DMS 273 (cell line): ENCODE data around the gene DROSHA.

Experiments
- DNase-seq: peaks from one replicate; lab custom pipeline; 2025; ENCODE audit not compliant: unreplicated experiment; lab: John Stamatoyannopoulos, UW

The DROSHA gene

DNA sequence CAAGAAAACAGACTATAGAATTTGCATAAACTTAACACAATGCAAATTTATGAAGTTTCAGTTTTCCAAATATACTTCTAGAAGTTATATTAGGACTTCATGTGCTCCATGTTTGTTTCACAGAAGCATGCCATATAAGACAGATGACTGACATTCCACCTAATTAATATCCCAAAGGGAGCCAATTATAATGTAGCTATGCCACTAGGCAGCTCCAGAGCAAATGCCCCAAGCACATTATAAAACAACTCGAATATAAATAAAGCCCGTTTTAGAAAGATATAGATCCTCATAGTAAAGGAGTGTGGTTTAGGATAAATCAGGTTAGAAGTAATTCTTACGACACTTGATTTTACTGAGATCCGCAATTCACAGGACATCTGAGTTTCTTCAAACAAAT is 8.9 kb downstream of the DROSHA start:
- no peak for DNase-seq

DNA sequence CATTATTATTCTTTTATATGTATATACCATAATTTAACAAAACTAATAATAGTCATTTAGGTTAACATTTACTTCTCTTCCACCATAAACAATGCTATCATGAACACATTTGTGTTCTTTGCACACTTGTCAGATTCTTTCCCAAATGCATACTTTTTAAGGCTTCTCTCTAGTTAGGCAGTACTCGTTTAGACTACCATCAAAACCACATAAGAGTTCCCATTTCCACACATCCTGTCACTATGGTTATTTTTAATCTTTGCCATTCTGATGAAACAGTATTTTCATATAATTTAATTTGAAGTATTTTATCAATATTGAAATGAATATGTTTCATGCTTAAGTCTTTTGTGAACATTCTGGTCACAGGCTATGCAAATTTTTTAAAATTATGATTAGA is 15.1 kb downstream of the DROSHA start:
- no peak for DNase-seq

DNA sequence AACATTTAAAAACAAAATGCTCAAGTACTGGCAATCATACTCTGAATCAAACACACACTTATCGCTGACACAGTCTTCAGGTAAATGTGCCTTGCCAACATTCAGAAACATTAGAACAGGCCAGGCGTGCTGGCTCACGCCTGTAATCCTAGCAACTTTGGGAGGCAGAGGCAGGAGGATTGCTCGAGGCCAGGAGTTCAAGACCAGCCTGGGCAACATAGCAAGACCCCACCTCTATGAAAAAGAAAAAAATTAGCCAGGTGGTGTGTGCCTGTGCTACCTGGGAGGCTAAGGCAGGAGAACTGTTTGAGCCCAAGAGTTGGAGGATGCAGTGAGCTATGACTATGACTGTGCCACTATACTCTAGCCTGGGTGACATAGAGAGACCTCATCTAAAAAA is 20.6 kb downstream of the DROSHA start:
- DNase-seq, result no peak

DNA sequence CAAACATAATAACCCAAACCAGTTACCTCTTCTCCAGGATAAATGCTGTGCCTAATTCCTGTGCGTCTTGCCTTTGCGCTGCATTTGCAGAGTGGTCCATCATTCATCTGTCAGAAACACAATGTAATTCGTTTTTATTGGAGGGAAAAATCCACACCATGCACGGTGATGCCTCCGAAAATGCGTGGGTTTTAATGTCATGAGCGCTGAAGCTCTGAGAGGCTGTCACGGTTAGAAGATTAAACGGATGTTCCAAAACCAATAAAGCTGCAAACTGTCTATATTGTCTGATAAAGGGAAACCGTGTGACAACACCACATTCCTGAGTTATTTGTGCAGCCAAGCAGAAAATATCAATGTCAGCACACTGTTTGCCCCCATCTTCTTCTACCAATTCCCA is 27.4 kb downstream of the DROSHA start:
- no peak for DNase-seq

DNA sequence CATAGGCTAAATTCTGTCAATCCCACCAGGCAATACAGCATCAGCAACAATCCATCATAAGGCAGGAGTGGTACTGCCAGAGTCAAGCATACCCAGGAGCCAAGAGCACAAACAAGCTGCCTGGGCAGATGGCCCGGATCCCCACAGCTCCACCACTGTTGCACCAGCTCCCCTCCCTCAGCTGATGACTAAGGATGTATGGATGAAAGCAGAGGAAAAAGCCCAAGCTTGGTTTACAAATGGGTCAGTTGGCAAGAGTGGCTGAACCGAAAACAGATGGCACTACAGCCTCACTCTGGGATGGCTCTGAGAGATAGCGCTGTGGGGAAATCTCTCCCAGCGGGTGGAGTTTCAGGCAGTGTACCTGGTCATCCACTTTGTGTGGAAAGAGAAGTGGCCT is 29.4 kb downstream of the DROSHA start:
- DNase-seq, result peak; percentile 63

DNA sequence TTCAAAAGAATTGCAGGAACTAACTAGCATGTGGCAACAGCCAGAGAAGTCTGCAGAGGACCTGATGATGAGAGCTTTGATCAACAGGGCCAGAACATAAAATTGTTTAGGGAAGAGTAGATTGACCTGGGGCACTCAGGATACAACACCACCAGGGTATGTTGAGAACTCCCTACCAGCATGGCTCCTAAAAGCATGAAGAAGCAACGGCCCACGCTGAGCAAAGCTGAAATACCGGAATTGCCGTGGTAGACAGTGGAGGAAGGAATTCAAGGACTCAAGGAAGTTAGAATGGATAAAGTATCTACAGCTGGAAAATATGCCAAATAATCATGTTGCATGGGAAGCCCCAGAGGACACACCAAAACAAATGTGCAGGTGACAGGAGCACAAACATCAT is 31.6 kb downstream of the DROSHA start:
- no peak for DNase-seq

DNA sequence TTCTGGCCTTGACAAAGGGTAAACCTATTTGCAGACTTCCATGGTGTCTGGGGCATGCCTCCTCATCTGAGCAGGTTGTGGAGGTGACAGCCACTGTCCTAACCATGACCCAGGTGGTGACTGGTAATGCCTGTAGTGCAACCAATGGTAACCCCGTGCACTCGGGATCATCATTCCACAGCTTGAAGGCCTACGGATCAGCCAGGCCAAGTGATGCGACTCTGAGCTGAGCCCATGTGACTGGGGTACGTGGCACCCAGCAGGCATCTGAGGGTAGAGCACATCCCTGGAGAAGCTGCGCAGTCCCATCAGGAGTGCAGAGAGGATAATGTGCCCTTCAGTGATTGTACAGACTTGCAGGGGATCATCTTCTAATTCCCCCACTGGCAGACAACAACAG is 35.0 kb downstream of the DROSHA start:
- DNase-seq, result no peak

DNA sequence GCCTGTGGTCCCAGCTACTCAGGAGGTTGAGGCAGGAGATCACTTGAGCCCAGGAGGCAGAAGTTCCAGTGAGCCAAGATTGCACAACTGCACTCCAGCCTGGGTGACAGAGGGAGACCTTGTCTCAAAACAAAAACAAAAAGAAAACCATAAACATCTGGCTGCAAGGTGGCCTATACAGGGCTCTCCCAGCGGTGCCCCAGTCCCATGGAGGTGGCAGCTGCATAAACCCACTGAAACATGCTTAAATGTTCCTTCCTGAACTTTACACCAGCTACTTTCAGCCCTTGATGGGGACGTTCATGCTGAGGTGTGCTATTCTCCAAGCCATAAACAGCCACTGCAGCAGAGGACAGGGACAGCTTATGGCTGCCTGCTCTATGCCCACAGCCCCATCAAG is 35.6 kb downstream of the DROSHA start:
- DNase-seq, result no peak

DNA sequence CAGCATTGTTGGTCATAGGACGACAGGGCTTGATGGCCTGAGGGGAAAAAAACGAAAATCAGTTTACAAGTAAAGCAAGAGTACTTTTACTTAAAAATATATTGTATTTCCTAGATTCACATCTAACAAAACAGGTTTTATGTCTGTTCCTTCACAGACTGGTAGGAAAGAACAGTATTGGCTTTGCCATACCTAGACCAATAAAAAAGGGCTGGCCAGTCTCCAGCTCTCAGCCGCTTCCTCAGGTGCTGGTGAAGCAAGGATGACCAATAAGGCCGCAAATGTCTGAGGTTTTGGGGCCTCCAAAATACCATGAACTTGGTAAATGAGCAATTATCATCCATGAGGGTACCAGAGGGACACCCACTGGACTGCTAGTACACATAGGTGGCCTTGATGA is 36.6 kb downstream of the DROSHA start:
- no peak for DNase-seq

DNA sequence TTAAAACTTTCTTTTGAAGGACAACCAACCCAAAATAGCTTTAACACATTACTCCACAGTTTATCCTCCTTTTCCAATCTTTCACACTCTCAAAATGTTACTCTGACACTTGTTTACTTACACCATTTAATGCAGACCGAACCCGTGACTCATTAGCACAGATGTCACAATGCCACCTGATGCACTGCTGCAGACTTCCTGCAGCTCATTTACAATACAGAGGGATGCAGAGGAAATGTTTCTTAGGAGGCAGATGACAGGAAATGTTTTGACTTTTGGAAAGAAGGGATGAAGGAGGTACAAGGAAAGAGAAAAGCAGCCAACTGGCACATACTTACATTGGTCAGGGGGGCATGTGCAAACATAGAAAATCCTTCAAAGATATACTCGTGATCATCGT is 39.0 kb downstream of the DROSHA start:
- peak; percentile 18 for DNase-seq

DNA sequence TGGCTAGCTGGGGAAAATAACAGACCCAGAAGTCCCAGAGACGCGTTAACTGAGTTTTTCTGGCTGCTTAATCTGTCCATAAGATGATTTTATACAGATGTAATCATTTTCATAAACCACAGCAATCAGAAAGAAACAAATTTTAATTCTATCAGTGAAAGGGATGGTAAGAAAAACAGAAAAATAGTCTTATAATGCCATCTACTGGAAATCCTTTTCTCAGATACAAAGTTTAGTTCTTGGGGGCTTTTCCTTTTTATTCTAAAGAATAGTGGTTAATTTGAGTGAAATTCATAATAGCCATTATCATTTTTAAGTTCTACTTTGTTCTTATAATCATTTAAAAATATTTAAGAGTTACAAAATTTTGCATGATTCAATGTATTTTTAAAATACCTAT is 44.4 kb downstream of the DROSHA start:
- DNase-seq, result no peak

DNA sequence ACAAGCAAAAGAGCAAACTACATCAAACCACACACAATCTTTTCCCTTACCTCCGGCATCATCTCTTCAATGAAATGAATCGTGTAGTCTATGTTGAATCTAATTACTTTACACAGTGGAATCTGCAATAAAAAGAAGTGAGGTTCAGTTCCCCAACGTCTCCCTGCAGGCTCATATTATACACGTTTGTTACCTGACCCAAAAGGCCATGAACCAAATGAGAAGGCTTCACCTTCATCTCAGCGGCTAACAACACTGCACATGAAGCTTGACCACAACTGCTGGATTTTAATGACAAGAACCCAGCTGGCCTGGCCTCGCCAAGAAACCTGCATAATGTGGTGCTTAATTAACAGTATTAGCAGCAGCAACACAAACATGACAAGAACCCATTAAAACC is 45.5 kb downstream of the DROSHA start:
- no peak for DNase-seq

DNA sequence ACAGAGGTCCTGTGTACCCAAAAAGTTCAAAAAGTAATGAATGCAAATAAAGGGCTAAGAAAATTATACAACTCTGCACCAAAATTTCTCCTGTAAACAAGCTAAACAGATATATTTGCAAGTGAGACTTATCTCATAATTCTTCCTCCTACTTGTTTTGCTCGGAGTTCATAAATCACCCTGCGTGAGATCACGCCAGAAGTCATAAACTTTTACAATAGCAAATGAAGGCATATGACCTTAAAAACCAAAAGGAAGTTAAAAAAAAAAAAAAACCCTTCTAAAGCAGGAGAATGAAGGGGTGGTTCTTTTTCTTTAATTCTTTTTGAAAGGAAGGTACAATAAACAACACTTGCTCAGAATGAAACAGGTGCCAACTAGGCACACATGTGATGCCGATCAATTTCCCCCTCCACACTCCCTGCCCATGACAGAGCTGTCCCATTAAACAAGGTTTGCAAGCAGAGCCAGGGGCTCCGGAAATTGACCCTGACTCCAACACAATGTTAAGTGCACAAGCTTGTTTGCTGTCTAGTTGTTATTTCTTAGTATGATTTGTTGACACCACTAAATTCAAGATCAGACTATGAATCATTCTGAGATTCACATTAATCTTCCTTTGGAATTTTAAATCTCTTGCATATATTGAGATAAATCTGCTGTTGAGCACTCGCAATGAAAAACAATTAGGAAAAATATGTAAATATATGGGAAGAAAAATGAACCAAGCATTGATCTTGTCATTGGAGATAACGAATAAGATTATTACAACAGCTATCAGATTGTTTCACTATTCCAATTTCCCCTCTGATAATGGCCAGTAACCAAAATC is 46.3 kb downstream of the DROSHA start:
- DNase-seq, result no peak

DNA sequence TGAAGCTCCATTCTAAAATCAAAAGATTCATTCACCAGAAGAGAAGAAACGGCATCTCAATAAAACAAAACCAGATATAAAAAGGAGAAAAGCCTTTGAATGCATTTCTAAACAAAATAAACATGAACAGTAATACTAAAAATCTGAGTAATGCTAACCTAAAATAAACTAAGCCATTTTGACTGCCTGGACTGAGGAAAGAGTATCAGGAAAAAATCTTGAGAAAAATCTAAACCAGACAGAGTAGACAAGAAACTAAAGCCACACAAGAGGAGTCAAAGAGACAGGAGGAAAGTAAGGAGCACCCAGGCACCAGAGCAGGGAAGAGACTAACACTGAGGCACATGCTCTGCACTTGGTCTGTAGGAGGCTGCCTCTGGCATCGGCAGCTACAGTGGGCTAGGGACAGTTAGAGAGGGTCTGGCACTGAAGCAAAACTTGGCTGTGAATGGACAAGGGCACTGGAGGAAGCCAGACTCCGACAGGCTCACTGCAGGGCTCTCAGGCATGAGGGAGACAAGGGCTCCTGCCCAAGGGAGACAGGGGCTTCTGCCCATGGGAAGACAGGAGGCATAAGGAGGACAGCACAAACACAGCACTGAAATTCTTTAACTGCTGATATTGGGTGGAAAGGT is 50.2 kb downstream of the DROSHA start:
- no peak for DNase-seq

DNA sequence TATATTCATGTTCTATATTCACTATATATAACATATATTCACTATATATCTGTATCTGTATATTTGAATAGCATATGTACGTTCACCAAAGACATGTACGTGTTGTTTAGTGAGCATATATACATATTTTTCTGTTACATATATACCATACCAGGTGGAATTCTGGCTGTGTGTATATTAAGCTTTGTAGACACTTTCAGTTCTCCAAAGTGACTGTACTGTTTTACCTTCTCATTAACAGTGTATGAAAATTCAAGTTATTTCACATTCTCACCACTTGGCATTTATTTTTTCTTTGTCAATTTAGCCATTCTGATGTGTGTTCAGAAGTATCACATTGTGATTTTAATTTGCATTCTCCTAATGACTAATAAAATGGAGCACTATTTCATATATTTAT is 52.2 kb downstream of the DROSHA start:
- DNase-seq, result no peak

DNA sequence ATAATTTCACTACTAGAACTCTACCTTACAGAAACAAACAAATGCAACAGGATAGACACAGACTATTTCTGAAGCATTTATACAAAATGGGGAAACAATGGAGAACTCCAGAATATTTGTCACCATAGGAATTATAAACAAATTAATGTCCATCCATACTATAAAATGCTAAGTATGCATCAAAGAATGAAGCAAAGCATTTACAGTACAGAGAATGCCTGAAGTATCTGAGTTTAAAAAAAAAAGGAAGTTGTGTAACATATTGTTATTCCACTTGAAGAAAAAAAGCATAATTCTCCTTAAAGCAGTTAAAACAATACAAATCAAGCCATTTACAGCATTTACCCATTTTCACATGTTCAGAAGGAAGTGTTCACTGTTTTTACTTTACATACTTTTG is 53.0 kb downstream of the DROSHA start:
- no peak for DNase-seq

DNA sequence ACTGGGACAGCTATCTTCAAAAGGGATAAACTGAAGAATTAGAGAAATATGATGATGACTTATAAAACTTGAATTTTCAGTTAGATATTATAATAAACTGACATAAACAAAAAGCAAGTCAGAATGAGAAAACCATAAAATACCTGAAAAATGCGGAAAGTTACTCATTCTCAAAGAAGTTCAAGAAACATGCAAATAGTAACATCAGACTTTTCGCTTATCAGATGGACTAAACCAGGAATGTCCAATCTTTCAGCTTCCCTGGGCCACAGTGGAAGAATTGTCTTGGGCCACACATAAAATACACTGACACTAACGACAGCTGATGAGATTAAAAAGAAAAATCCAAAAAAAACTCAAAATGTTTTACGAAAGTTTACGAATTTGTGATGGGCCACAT is 53.9 kb downstream of the DROSHA start:
- no peak for DNase-seq

DNA sequence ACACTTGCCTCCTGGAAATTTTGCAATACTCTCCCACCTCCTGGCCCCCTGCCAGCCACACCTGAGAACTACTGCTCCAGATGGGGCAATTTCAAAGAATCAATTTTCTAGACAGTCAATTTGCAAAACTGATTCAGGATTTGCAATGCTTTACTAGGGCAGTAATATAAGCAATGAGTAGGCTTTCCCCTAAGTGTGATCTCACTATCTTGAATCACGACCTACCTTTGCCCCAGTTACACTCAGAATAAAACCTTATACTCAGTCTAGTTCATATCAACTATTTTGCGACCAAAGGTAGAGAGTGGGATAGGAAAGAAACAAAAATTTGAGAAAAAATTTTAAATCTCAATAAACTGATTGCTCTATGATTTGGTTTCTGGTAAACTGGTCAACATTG is 54.4 kb downstream of the DROSHA start:
- DNase-seq, result no peak

DNA sequence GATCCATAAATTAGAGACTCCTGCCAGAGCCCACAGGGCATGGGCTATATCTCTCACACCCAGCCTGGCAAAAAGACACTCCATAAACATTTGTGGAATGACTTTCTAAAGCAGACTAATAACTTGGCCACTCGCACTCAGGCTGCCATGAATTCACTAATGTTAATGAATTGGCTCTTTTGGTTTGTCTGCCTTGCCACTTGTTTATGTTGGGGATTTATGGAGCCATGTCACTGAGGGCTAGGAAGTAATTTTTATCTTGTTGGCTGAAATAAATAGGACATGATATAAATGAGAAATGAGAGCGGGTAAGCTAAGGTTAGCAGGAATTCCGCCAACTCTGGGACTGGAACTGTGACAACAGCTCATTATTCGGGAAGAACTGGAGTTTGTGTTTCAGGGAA is 55.2 kb downstream of the DROSHA start:
- no peak for DNase-seq

DNA sequence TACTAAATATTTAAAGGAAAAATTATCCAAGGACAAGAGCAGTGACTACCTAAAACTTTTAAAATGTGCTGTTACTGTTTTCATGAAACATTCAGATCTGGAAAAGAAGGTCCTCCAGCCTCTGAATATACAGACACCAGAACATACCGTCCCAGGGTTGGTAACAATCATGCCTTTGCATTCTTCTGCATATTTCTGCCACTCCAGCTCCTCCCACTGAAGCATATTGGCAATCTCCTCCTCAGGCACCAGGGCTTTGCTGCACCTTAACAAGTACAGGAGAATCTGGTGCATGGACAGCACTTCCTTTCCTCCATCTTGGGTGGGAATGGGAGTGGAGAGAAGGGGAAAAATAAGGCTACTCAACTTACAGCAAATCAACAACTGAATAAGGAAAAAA is 60.0 kb downstream of the DROSHA start:
- peak; percentile 4 for DNase-seq

DNA sequence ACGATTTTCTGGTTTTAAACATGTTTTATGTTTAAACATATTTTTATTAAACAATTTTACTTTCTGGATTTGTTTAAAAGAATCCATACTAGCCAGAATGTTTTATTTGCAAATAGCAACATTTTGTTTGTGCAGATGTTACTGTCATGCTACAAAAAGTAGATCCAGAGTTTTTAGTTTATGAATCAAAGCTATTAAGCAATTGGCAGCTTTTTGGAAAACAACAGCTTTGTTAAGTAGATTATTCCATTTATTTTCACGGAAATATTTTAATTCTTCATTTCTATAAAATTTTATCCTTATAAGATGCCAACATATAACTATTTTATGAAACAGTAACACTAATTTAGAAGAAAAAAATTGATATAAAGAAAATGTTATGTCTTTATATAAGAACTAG is 60.9 kb downstream of the DROSHA start:
- no peak for DNase-seq

DNA sequence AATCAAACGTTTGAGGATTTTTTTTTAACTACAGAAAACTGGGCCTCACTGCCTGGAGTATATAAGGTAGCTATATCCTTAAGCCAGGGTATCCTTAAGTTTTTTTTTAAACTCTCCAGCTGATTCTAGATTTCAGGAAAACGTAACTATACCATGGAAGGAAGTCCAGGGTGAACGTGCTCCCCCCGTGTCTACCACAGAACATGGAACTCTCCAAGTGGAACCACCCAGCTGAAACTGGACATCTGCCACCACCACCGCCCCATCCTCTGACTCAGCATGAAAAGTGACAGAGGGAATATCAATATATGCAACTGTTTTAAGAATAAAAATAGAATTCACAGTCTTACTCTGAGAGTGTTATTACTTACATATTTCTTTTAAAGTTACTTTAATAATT is 61.3 kb downstream of the DROSHA start:
- DNase-seq, result peak; percentile 26

DNA sequence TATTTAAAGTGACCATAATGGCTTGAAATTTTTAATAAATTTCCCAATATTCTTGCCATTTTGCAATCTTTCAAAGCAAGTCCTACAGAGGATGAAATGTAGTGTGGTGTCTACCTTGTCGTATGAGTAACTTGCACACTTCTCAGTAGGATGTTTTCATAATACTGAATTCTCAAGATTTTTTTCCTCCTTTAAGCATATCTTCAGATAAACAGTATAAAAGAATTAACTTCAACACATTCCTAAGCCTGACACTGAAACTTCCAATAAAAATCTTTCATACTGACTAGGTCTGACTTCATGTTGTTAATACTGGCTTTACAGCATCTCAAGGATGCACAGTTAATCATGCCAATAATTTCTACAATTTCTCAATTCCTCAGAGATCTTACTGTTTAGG is 62.0 kb downstream of the DROSHA start:
- DNase-seq, result no peak
